Globus pallidus (tissue), 1 donor: ENCODE data around the gene KLHDC8B.
"Not testable (repeated sequence)": the region's sequence is repeated elsewhere in the genome, so short reads cannot be mapped to it uniquely, and the experiment has no call there.

Experiments used
- DNase-seq: peaks from one replicate; pipeline ENCODE4 v3.0.0-alpha.2; 2015; ENCODE audit warnings: low spot score

Gene KLHDC8B

GRCh38 chr3:49183873-49184272 is 12.5 kb downstream of the KLHDC8B start:
- DNase-seq, result no peak

DNA sequence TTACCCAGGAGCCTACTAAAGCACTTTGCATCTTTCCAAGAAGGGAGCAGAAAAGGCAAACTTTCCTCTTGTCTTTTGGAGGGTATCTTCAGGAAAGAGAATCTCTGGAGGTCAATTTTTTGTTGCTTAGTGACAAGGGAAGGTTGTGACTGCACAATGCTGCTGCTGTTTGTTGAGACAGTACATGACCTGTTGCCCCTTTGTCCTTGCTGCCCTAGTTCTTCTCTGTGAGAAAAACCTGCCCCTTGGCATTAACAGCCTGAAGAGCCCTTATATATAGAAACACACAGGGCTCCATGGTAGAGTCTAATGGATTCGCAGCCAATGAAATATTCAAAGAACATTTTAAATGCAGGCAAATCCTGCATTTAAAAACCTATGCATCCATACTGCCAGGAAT is 20.3 kb downstream of the KLHDC8B start:
- DNase-seq, result no peak

- DNase-seq, result no peak
These were observed 26.8 kb downstream of the KLHDC8B start for GRCh38 chr3:49198161-49198560.

- DNase-seq, result no peak
These were observed 27.3 kb downstream of the KLHDC8B start for GRCh38 chr3:49198611-49199230.

GRCh38 chr3:49199239-49199899 is 28.0 kb downstream of the KLHDC8B start:
- DNase-seq, result peak; percentile 23

- no peak for DNase-seq
These were observed 28.5 kb downstream of the KLHDC8B start for GRCh38 chr3:49199900-49200281.

GRCh38 chr3:49213541-49213943 is 42.1 kb downstream of the KLHDC8B start:
- no peak for DNase-seq

GRCh38 chr3:49213998-49214397 is 42.6 kb downstream of the KLHDC8B start:
- no peak for DNase-seq

DNA sequence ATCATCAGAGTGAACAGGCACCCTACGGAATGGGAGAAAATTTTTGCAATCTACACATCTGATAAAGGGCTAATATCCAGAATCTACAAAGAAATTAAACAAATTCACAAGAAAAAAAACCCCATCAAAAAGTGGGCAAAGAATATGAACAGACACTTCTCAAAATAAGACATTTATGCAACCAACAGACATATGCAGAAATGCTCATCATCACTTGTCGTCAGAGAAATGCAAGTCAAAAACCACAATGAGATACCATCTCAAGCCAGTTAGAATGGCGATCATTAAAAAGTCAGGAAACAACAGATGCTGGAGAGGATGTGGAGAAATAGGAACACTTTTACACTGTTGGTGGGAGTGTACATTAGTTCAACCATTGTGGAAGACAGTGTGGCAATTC is 45.3 kb downstream of the KLHDC8B start:
- not testable (repeated sequence) for DNase-seq

- DNase-seq, result not testable (repeated sequence)
These were observed 45.7 kb downstream of the KLHDC8B start for GRCh38 chr3:49217108-49217507.

- no peak for DNase-seq
These were observed 46.5 kb downstream of the KLHDC8B start for GRCh38 chr3:49217688-49218470.

DNA sequence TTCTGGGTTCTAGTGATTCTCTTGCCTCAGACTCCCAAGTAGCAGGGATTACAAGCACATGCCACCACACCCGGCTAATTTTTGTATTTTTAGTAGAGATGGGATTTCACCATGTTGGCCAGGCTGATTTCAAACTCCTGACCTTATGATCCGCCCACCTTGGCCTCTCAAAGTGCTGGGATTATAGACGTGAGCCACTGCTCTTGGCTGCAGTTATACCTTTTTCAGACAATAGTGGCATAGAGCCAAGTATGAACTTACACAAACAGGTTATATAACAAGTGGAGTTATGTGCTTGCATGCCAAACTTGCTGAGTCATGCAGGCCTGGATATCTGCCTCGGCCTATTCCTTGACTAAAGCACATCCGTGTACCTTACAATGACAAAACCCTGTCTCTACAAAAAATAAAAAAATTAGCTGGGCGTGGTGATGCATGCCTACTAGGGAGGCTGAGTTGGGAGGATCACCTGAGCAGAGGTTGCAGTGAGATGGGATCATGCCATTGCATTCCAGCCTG is 47.1 kb downstream of the KLHDC8B start:
- not testable (repeated sequence) for DNase-seq

GRCh38 chr3:49219132-49219531 is 47.7 kb downstream of the KLHDC8B start:
- DNase-seq, result no peak

- DNase-seq, result not testable (repeated sequence)
These were observed 49.7 kb downstream of the KLHDC8B start for GRCh38 chr3:49220985-49221563.

DNA sequence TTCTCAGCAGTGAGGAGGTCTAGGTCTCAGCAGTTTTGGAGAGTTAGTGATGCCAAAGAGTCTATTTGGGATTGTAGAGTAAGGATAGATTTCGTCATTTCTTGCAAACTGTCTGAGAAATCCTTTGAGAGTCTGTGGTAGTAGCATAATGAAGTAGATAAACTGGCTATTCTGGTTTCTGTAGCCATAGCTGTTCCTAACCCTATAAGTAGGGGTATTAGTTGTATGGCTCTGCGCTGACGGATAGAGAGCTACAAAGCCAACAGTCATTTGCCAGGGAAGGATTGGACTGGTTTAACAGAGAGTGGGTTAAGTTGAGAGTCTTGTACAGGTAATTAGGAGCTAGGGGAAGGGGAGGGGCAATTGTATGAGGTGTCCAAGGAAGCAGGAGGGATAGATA is 50.6 kb downstream of the KLHDC8B start:
- no peak for DNase-seq
